Hepatocyte (in vitro differentiated cells): Measurements from ENCODE around the gene SEMA5A. TPM values are rescaled to one million over a fixed set of nuclear protein-coding genes. Genes with fewer than 3 reads are reported as not detected.

Experiments
- DNase-seq: peaks from one replicate; pipeline ENCODE4 v3.0.0-alpha.2; 2016; ENCODE audit warnings: low spot score
- H2AFZ ChIP-seq: fragments of 200-600 bp; sonication (generic); 2 replicates; pipeline ENCODE4 v1.6.0; 2016; ENCODE audit warnings: antibody characterized with exemption, mild to moderate bottlenecking
- H3K27ac ChIP-seq: fragments of 200-600 bp; sonication (generic); 2 replicates; pipeline ENCODE4 v1.5.1; 2016; ENCODE audit warnings: mild to moderate bottlenecking
- H3K27me3 ChIP-seq: fragments of 200-600 bp; sonication (generic); 2 replicates; pipeline ENCODE4 v1.6.1; 2016
- H3K36me3 ChIP-seq: fragments of 200-600 bp; sonication (generic); replicated peaks from 2 replicates; pipeline ENCODE4 v1.5.1; 2016; ENCODE audit warnings: low read depth; ENCODE audit not compliant: insufficient read depth
- H3K4me1 ChIP-seq: fragments of 200-600 bp; sonication (generic); 2 replicates; pipeline ENCODE4 v1.5.1; 2016; ENCODE audit warnings: mild to moderate bottlenecking, moderate library complexity; ENCODE audit not compliant: insufficient read depth
- H3K4me2 ChIP-seq: fragments of 200-600 bp; sonication (generic); 2 replicates; pipeline ENCODE4 v1.6.0; 2016
- H3K4me3 ChIP-seq: fragments of 200-600 bp; sonication (generic); 2 replicates; pipeline ENCODE4 v1.5.1; 2016; ENCODE audit warnings: mild to moderate bottlenecking
- H3K79me2 ChIP-seq: fragments of 200-600 bp; sonication (generic); 2 replicates; pipeline ENCODE4 v1.6.0; 2017; ENCODE audit warnings: mild to moderate bottlenecking
- H3K9me2 ChIP-seq: fragments of 200-600 bp; sonication (generic); replicated peaks from 2 replicates; pipeline ENCODE4 v1.6.0; 2017; ENCODE audit warnings: mild to moderate bottlenecking; ENCODE audit not compliant: insufficient read depth
- H3K9me3 ChIP-seq: fragments of 200-600 bp; sonication (generic); 2 replicates; pipeline ENCODE4 v1.5.1; 2016; ENCODE audit warnings: low read depth, mild to moderate bottlenecking
- H4K20me1 ChIP-seq: fragments of 200-600 bp; sonication (generic); 2 replicates; pipeline ENCODE4 v1.6.0; 2016; ENCODE audit warnings: mild to moderate bottlenecking; ENCODE audit not compliant: insufficient read depth, poor library complexity, severe bottlenecking
- CTCF ChIP-seq: fragments of 200-600 bp; sonication (generic); IDR thresholded peaks from 2 replicates; pipeline ENCODE4 v1.5.1; 2016; ENCODE audit warnings: antibody characterized with exemption, mild to moderate bottlenecking; ENCODE audit not compliant: poor library complexity
- EZH2 ChIP-seq: fragments of 200-600 bp; sonication (generic); IDR thresholded peaks from 2 replicates; pipeline ENCODE4 v1.6.1; 2016; ENCODE audit warnings: antibody characterized with exemption, mild to moderate bottlenecking, borderline replicate concordance
- EZH2phosphoT487 ChIP-seq: fragments of 200-600 bp; sonication (generic); IDR thresholded peaks from one replicate; pipeline ENCODE4 v1.6.1; 2018; ENCODE audit warnings: antibody characterized with exemption, mild to moderate bottlenecking, low read depth, moderate library complexity; ENCODE audit not compliant: unreplicated experiment, severe bottlenecking
- WGBS: methylation state at CpG from one replicate; pipeline ENCODE4 v1.1.6; 2016; ENCODE audit warnings: low lambda C conversion rate; ENCODE audit errors: missing lambda C conversion rate; 5-methylcytosine and 5-hydroxymethylcytosine counted together
- polyA plus RNA-seq: library from polyadenylated mRNA; unstranded; fragments of >200 nt; fragmentation: Nextera tagmentation; extraction: Ambion mirVana; gene quantifications from 2 replicates; pipeline ENCODE4 v1.2.1, GENCODE V29; 2016
- total RNA-seq: library from RNA; depleted of rRNA; stranded (reverse); fragments of >200 nt; gene quantifications from 2 replicates; pipeline ENCODE4 v1.2.3, GENCODE V29; 2014

Gene SEMA5A
- total and polyA plus RNA-seq, 2 experiments from 2014 or later = 10.7 to 21.7 TPM

- Histone ChIP-seq H3K9me2 (no peaks in the 10 kb centered on the region), H3K4me2 (no peak overlapping the region), H3K36me3 (no peaks in the 10 kb centered on the region), H2AFZ (no peak overlapping the region), H3K4me3 (no peak overlapping the region), H4K20me1 (no peaks in the 10 kb centered on the region), H3K4me1 (peaks cover 4% of the 10 kb centered on the region), H3K27me3 (no peaks in the 10 kb centered on the region), H3K9me3 (no peaks in the 10 kb centered on the region), H3K79me2 (no peaks in the 10 kb centered on the region), H3K27ac (no peak overlapping the region)
- TF ChIP-seq EZH2 = no peak
- no peak for TF ChIP-seq CTCF
- TF ChIP-seq EZH2phosphoT487 = no peak
- WGBS = 63% methylated on average over 1 of the region's 1 CpG
- no peak for DNase-seq
Observed at GRCh38 chr5:9160747-9161146, 385.1 kb downstream of the SEMA5A start.

- Histone ChIP-seq H3K9me3 (no peaks in the 10 kb centered on the region), H4K20me1 (no peaks in the 10 kb centered on the region), H3K27me3 (no peaks in the 10 kb centered on the region), H3K4me2 (no peak overlapping the region), H3K36me3 (no peaks in the 10 kb centered on the region), H3K79me2 (no peaks in the 10 kb centered on the region), H3K4me1 (peaks cover 4% of the 10 kb centered on the region), H3K27ac (no peak overlapping the region), H3K9me2 (no peaks in the 10 kb centered on the region), H3K4me3 (no peak overlapping the region), H2AFZ (no peak overlapping the region)
- WGBS = 98% methylated on average over 2 of the region's 2 CpGs
- TF ChIP-seq CTCF (no peak), EZH2phosphoT487 (no peak), EZH2 (no peak)
- no peak for DNase-seq
Observed at GRCh38 chr5:9157811-9158210, 388.1 kb downstream of the SEMA5A start.

GRCh38 chr5:9157020-9157419 is 388.9 kb downstream of the SEMA5A start:
- 87% methylated on average over 5 of the region's 5 CpGs for WGBS

More at GRCh38 chr5:9157020-9157419, 388.9 kb downstream of the SEMA5A start:
- H2AFZ ChIP-seq = no peak overlapping the region
- H3K27ac ChIP-seq = no peak overlapping the region
- H3K36me3 ChIP-seq = no peaks in the 10 kb centered on the region
- H3K4me1 ChIP-seq = peaks cover 4% of the 10 kb centered on the region
- H3K9me2 ChIP-seq = no peaks in the 10 kb centered on the region
- no peak overlapping the region for H3K4me2 ChIP-seq
- no peak for DNase-seq
- H3K27me3 ChIP-seq = no peaks in the 10 kb centered on the region
- TF ChIP-seq CTCF = no peak
- no peak for TF ChIP-seq EZH2
- no peak for TF ChIP-seq EZH2phosphoT487
- H3K79me2 ChIP-seq = no peaks in the 10 kb centered on the region
- H3K9me3 ChIP-seq = no peaks in the 10 kb centered on the region
- no peaks in the 10 kb centered on the region for H4K20me1 ChIP-seq
- H3K4me3 ChIP-seq = no peak overlapping the region
